IMR-90 (cell line): ENCODE data around the gene CNPY1. TPM values are rescaled to one million over a fixed set of nuclear protein-coding genes. Genes with fewer than 3 reads are reported as not detected.

Source experiments
- ATAC-seq: fragments of 200-7000 bp; cut with Tn5 transposase; 2 replicates; pipeline ENCODE4 v1.9.1; 2020; ENCODE audit warnings: low read depth, mild to moderate bottlenecking, moderate library complexity
- BruUV-seq: library from RNA; stranded (reverse); fragments of 400-500 nt; replicated peaks from 2 replicates; lab custom pipeline; 2021; lab: Mats Ljungman, UMichigan
- CTCF ChIA-PET: fragments of 300-600 bp; formaldehyde crosslinking; extraction: SDS; loops from one replicate; lab custom pipeline; 2021; ENCODE audit warnings: antibody characterized with exemption; lab: Yijun Ruan, JAX
- POLR2A ChIA-PET: fragments of 300-600 bp; sonication (Branson Sonifier 250); formaldehyde crosslinking; loops from one replicate; lab custom pipeline; 2022; ENCODE audit warnings: antibody characterized with exemption; ENCODE audit not compliant: unreplicated experiment; lab: Charles Lee
- DNase-seq: peaks from one replicate; pipeline ENCODE4 v3.0.0; 2013
- H2AFZ ChIP-seq: replicated peaks from 2 replicates; pipeline ENCODE3; 2013; ENCODE audit warnings: low read length, mild to moderate bottlenecking; ENCODE audit not compliant: poor library complexity
- H2AK5ac ChIP-seq: 2 replicates; pipeline ENCODE4 v1.6.1; 2013; ENCODE audit warnings: low read depth, low read length, inconsistent platforms
- H2AK9ac ChIP-seq: replicated peaks from 2 replicates; pipeline ENCODE3; 2013; ENCODE audit warnings: mild to moderate bottlenecking, low read depth, low read length, moderate library complexity; ENCODE audit not compliant: poor library complexity
- H2BK120ac ChIP-seq: 2 replicates; pipeline ENCODE4 v1.6.1; 2013; ENCODE audit warnings: low read depth, low read length, inconsistent platforms
- H2BK15ac ChIP-seq: 3 replicates; pipeline ENCODE4 v1.6.1; 2013; ENCODE audit warnings: low read depth, low read length, inconsistent platforms
- H2BK20ac ChIP-seq: 2 replicates; pipeline ENCODE4 v1.6.1; 2013; ENCODE audit warnings: low read depth, mild to moderate bottlenecking, inconsistent platforms, low read length, moderate library complexity
- H2BK5ac ChIP-seq: 2 replicates; pipeline ENCODE4 v1.6.1; 2013; ENCODE audit warnings: mild to moderate bottlenecking, low read depth, low read length, inconsistent platforms; ENCODE audit not compliant: poor library complexity, severe bottlenecking
- H3K14ac ChIP-seq: replicated peaks from 2 replicates; pipeline ENCODE4 v1.6.1; 2013; ENCODE audit warnings: low read depth, low read length, inconsistent platforms
- H3K18ac ChIP-seq: 2 replicates; pipeline ENCODE4 v1.6.1; 2013; ENCODE audit warnings: low read depth, low read length, control low read depth
- H3K23ac ChIP-seq: 2 replicates; pipeline ENCODE4 v1.6.1; 2013; ENCODE audit warnings: low read depth, low read length, inconsistent platforms
- H3K27ac ChIP-seq: 2 replicates; pipeline ENCODE4 v1.5.1; 2013; ENCODE audit warnings: mild to moderate bottlenecking, control low read depth, low read length; ENCODE audit not compliant: insufficient read depth
- H3K27me3 ChIP-seq: 2 replicates; pipeline ENCODE4 v1.6.1; 2013; ENCODE audit warnings: low read length; ENCODE audit not compliant: control insufficient read depth, insufficient read depth
- H3K36me3 ChIP-seq: 2 replicates; pipeline ENCODE4 v1.6.1; 2013; ENCODE audit warnings: low read length, mixed read lengths; ENCODE audit not compliant: control insufficient read depth, insufficient read depth
- H3K4ac ChIP-seq: 2 replicates; pipeline ENCODE4 v1.6.1; 2013; ENCODE audit warnings: low read depth, low read length, inconsistent platforms
- H3K4me1 ChIP-seq: 2 replicates; pipeline ENCODE4 v1.6.1; 2013; ENCODE audit warnings: low read length, mixed read lengths; ENCODE audit not compliant: control insufficient read depth, insufficient read depth
- H3K4me2 ChIP-seq: 2 replicates; pipeline ENCODE4 v1.6.1; 2013; ENCODE audit warnings: low read depth, mild to moderate bottlenecking, control low read depth, low read length, moderate library complexity
- H3K4me3 ChIP-seq: 2 replicates; pipeline ENCODE4 v1.5.1; 2013; ENCODE audit warnings: low read depth, mild to moderate bottlenecking, control low read depth, low read length, moderate library complexity; ENCODE audit not compliant: insufficient read depth
- H3K56ac ChIP-seq: 2 replicates; pipeline ENCODE4 v1.6.1; 2013; ENCODE audit warnings: low read length, inconsistent platforms; ENCODE audit not compliant: insufficient read depth; ENCODE audit errors: extremely low read depth
- H3K79me1 ChIP-seq, 2 experiments: 2 replicates each; pipeline ENCODE4 v1.6.1; 2013; ENCODE audit warnings: low read length in 2 of 2, inconsistent platforms in 1 of 2, low read depth in 1 of 2
- H3K9ac ChIP-seq: 2 replicates; pipeline ENCODE4 v1.6.1; 2013; ENCODE audit warnings: low read depth, low read length, control low read depth
- H3K9me1 ChIP-seq: 2 replicates; pipeline ENCODE4 v1.6.1; 2013; ENCODE audit warnings: low read length, inconsistent platforms; ENCODE audit not compliant: insufficient read depth
- H3K9me3 ChIP-seq: 2 replicates; pipeline ENCODE4 v1.6.1; 2013; ENCODE audit warnings: low read length; ENCODE audit not compliant: control insufficient read depth, insufficient read depth
- H4K20me1 ChIP-seq: 2 replicates; pipeline ENCODE4 v1.6.1; 2013; ENCODE audit warnings: low read length, inconsistent platforms; ENCODE audit not compliant: insufficient read depth
- H4K5ac ChIP-seq: 2 replicates; pipeline ENCODE4 v1.6.1; 2013; ENCODE audit warnings: mild to moderate bottlenecking, low read depth, low read length, control low read depth
- H4K8ac ChIP-seq, 2 experiments: 2 replicates each; pipeline ENCODE4 v1.6.1; 2013; ENCODE audit warnings: low read depth in 2 of 2, low read length in 2 of 2, control low read depth in 1 of 2, inconsistent platforms in 1 of 2
- H4K91ac ChIP-seq: 2 replicates; pipeline ENCODE4 v1.6.1; 2013; ENCODE audit warnings: low read depth, low read length, inconsistent platforms; ENCODE audit not compliant: insufficient read depth
- CHD1 ChIP-seq: IDR thresholded peaks from 2 replicates; pipeline ENCODE4 v1.6.1; 2012; ENCODE audit warnings: low read depth, low read length, improper control_type of control experiment
- NFE2L2 ChIP-seq: fragments of 150-350 bp; IDR thresholded peaks from 2 replicates; pipeline ENCODE4 v1.6.1; 2016; ENCODE audit warnings: low read depth, mild to moderate bottlenecking, low read length
- POLR2A ChIP-seq: IDR thresholded peaks from 2 replicates; pipeline ENCODE4 v1.6.1; 2012; ENCODE audit warnings: mild to moderate bottlenecking, low read depth, low read length
- RAD21 ChIP-seq: IDR thresholded peaks from 2 replicates; pipeline ENCODE4 v1.6.1; 2012; ENCODE audit warnings: low read length, improper control_type of control experiment
- RCOR1 ChIP-seq: IDR thresholded peaks from 2 replicates; pipeline ENCODE4 v1.6.1; 2012; ENCODE audit warnings: mild to moderate bottlenecking, low read length, improper control_type of control experiment; ENCODE audit not compliant: insufficient replicate concordance
- WGBS, 2 experiments: methylation state at CpG; one replicate each; pipeline versions ENCODE4 v1.1.5 to v1.1.7; 2013; ENCODE audit warnings: missing lambda C conversion rate in 2 of 2; ENCODE audit not compliant: insufficient read length in 1 of 2; ENCODE audit errors: extremely low coverage in 2 of 2; 5-methylcytosine and 5-hydroxymethylcytosine counted together
- dilution Hi-C: fragments of 300-500 bp; cut with HindIII; formaldehyde crosslinking; loops from one replicate; pipeline ENCODE4 v1.14.3; 2018; ENCODE audit warnings: low sequenced_read_pairs; ENCODE audit not compliant: unreplicated experiment
- in situ Hi-C: fragments of 300-500 bp; cut with MboI; formaldehyde crosslinking; loops from 3 replicates; pipeline ENCODE4 v1.14.3; 2019; ENCODE audit warnings: low sequenced_read_pairs, inconsistent platforms, mixed read lengths
- intact Hi-C: fragments of 100-400 bp; cut with micrococcal nuclease; formaldehyde crosslinking; loops from 2 replicates; pipeline ENCODE4 v1.10.0; 2022
- polyA plus RNA-seq, 3 experiments: library from polyadenylated mRNA; depleted of rRNA; stranded (reverse); fragments of >200 nt; gene quantifications; 2 replicates each; pipeline ENCODE4 v1.2.3, GENCODE V29; 2012; ENCODE audit warnings: low replicate concordance in 1 of 3
- total RNA-seq: library from RNA; depleted of rRNA; stranded (reverse); fragments of >200 nt; gene quantifications from 2 replicates; pipeline ENCODE4 v1.2.3, GENCODE V29; 2012

Gene CNPY1
- total and polyA plus RNA-seq, 2 of the 4 experiments (the other 2 are of a cell fraction), result not detected

GRCh38 chr7:155489862-155490696 lies 56.3 kb downstream of the CNPY1 start:
- Histone ChIP-seq H3K27me3 (peaks cover 3% of the 10 kb centered on the region; the same call in 1 of the 2 replicates), H4K20me1 (no peaks in the 10 kb centered on the region), H3K4me1 (no peaks in the 10 kb centered on the region), H2BK5ac (no peak overlapping the region), H3K23ac (no peak overlapping the region), H4K5ac (no peak overlapping the region), H4K8ac (no peak overlapping the region), H3K9ac (no peak overlapping the region), H3K4ac (no peak overlapping the region), H2AK9ac (no peak overlapping the region), H3K36me3 (no peaks in the 10 kb centered on the region), H3K56ac (no peak overlapping the region), H2AK5ac (no peak overlapping the region), H3K9me3 (no peaks in the 10 kb centered on the region), H2BK15ac (no peak overlapping the region), H3K4me2 (peak overlapping the region; percentile 44; the same call in 1 of the 2 replicates), H3K18ac (no peak overlapping the region), H4K91ac (no peak overlapping the region), H2BK120ac (no peak overlapping the region), H2AFZ (peak overlapping the region; percentile 21), H3K27ac (no peak overlapping the region), H3K14ac (no peak overlapping the region), H3K4me3 (no peak overlapping the region), H3K79me1 (no peaks in the 10 kb centered on the region), H2BK20ac (no peak overlapping the region), H3K9me1 (no peaks in the 10 kb centered on the region)
- ATAC-seq, result peak; percentile 51
- intact Hi-C loops, result no loop called here
- in situ Hi-C loops, result no loop called here
- no peak for DNase-seq
- no TSS peak for BruUV-seq
- ChIA-PET POLR2A (no interaction called here), CTCF (no interaction called here)
- dilution Hi-C loops, result no loop called here
- TF ChIP-seq RCOR1, result no peak
- TF ChIP-seq NFE2L2, result no peak
- TF ChIP-seq RAD21, result no peak
- TF ChIP-seq POLR2A, result no peak
- TF ChIP-seq CHD1, result no peak
- WGBS, 2 experiments, result 34% methylated on average over 12 of the region's 32 CpGs; no CpG with 5 or more reads in 1 of the 2 experiments
